GM21423 (cell line): Measurements from ENCODE around the gene ACTR8.

Experiments
- ATAC-seq: cut with Tn5 transposase; IDR thresholded peaks from one replicate; pipeline ENCODE4 v1.9.1; 2021; ENCODE audit warnings: mild to moderate bottlenecking, moderate library complexity; ENCODE audit not compliant: unreplicated experiment

The ACTR8 gene

DNA sequence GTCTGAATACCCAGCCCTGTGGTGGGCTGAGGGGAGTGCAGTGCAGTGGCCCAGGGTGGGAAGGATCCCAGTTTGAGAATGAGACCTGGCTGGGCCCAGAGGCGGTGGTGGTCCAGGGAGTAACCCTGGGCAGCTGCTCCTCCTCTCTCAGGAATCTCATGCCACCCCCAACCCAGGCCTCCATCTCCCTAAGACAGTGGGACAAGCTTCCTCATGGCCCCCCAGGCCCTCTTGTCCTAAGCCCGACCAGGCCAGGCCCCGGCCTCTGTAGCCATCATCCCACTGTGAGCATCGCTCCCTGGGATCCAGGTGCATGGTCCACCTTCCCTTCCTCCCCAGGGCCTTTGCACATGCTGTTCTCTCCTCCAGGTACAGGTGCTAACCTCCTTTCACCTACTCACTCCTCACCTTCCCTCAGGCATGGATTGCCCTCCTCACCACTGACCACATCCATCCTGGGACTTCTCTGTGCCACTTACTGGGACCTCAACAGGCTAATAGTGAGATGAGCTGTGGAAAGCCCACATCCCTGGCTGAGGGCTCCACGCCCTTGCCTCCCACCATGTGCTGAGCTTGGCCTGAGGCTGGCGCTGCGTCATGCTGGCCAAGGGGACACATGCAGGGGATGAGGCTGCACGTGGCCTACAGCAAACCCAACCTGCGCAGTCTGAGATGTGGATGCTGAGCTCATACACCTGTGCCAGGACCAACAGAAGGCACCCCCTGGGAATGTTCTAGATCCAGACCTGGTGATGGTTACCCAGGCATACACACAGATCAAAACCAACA is 45.7 kb downstream of the ACTR8 start:
- no peak for ATAC-seq

DNA sequence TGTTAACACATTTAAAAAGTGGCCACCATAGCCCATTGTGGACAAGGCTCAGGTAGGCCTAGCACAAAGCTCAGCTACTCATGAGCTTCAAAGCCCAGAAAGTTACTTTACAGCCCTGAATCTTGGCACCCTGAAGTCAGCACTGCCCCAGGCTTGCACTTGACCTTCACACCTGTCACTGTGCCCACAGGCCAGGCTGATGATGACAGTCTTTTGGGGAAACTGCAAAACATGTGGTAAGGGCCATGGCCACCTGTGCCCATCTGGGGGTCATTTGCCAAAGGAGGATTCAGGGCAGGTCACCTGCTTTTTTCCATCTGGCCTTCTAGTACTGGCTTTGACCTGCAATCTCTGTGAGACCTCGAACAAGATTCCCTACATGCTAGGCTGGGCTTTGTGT is 46.7 kb downstream of the ACTR8 start:
- ATAC-seq = no peak

DNA sequence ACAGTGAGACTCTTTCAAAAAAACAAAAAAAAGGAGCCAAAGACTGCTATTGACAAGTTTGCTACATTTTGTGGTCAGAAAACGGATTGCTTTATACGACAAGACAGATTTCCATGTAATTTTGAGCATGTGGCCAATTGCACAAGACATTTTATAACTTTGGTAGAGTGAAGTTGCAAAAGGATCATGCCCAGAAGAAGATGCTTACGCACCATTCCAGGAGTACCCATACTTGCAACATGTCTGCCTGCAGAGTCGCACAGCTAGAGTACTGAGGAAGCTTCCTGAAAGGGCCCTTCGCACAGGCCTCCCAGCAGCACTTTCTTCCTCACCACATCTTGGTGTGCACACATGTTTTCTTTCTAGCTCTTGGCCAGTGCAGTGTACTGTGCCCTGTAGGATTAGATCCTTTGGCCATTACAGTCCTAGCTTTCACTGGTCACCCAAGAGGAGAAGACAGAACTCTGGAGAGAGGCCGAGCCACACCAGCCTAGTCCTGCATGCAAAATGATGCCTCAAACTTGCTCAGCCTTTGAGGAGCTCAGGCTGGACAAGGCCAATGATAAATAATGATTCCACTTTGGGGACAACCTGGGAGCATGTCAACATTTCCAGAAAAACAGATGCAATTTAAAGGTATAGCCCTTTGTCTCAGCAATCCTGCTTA is 47.4 kb downstream of the ACTR8 start:
- ATAC-seq = no peak

DNA sequence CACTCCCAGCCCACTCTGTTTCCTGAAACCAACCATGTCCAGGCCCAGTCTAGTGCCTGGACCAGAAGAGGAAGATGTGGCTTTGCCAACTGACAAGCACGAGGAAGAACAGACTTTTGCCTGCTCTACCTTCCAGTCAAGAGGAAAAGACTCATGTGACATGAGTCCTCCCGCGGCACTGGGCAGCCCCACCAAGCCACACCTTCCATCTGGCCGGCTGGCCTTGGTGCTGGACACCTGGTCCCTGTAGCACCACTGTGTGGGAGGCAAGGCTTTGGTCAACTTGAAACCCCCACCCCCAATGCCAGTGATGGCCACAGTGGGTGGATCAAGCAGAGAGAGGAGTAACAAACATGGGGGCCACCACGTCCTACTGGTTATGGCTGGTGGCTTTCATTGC is 48.3 kb downstream of the ACTR8 start:
- no peak for ATAC-seq

DNA sequence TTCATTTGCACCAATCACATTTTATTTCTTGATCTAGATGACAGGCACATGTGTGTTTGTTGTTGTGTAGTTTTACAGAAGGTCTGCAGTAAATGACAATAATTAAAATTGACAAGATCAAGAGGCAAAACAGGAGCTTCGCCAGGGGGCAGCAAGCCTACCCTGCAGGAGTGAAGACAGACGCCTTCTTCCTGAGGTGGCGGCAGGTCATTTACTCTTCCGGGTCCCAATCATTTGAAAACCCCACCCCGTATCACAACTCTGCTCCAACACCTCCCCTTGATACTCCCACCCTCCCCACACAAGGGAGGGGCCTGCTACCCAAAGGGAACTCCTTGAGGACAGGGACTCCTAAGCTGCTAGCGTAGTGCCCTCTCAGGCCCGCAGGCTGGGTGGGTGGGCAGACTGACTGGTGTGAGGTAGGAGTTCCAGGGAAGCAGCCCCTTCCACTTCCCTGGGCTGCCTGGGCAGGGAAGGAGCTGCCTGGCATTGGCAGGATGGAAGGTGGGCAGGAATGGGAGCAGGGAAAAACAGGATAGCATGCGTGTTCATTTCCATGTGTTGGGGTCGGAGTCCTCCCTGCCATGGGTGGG is 48.8 kb downstream of the ACTR8 start:
- no peak for ATAC-seq

DNA sequence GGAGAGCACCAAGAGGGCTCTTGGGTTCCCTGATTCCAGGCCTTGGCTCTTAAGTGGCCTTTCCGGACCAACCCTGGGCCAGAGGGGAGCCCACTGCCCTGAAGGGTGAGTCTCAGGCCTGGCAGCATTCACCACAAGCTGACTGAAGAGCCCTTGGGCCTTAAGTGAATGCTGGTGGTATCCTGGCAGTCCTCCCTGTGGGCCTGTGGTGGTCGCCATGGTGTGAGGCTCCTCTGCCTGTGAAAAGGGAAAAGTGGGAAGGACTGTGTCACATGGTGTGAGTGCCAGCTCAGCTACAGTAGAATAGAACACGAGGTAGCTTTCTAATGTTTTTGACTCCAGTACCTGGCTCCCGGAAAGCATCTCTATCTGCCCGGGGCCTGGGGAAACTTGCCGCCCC is 51.0 kb downstream of the ACTR8 start:
- ATAC-seq = no peak

DNA sequence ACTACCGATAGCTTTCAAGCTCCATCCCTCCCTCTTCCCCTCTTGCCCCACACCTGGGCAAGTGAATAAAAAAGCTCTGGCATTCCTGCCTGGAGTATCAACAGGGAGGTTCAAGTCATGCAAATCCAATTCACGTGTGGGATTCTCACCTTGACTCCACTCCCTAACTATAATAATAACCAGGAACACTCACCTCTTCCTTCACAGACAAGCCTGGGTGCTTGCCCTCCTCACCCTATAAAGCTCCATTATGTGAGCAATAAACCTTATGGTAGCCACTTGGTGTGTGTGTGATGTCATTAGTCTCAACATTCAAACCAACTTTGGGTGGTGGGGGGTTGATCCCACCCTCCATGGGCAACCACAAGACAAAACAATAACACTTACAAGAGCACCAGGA is 52.3 kb downstream of the ACTR8 start:
- no peak for ATAC-seq

DNA sequence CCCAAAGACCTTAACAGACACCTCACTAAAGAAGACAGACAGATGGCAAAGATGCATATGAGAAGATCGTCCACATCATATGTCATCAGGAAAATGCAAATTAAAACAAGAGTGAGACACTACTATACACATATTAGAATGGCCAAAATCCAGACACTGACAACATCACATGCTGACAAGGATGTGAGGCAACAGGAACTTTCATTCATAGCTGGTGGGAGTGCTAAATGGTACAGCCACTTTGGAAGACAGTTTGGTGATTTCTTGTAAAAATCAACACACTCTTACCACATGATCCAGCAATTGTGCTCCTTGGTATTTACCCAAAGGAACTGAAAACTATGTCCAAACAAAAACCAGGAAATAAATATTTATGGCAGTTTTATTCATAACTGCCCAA is 53.4 kb downstream of the ACTR8 start:
- ATAC-seq = no peak

DNA sequence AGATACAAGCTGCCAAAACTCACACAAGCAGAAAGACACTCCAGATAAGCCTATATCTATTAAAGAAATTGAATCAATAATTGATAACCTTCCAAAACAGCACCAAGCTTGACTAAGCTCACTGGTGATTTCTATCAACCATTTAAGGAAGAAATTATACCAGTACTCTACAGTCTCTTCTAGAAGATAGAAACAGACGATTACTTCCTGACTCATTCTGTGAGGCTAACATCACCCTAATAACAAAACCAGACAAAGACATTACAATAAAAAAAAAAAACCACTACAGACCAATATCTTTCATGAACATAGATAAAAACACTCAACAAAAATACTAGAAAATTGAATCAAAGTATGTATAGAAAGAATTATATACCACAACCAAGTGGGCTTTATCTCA is 55.9 kb downstream of the ACTR8 start:
- no peak for ATAC-seq

DNA sequence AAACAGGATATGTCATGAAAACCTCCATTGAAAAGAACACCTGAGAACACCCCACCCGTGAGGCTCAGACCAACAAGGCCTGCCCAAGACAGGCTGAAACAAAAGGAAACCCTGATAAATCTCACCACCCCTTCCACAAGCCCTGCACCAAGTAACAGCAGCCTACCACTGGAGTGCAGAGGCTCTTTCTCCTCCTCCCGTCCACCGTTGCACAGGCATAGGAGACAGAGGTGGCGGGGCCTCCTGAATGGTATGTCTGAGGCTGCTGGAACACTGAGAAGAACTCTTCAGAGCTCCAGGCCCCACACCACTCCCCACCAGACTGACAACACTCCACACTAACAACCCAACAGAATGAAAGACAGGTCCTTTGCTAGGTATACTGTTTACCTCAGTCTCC is 57.2 kb downstream of the ACTR8 start:
- ATAC-seq = no peak

DNA sequence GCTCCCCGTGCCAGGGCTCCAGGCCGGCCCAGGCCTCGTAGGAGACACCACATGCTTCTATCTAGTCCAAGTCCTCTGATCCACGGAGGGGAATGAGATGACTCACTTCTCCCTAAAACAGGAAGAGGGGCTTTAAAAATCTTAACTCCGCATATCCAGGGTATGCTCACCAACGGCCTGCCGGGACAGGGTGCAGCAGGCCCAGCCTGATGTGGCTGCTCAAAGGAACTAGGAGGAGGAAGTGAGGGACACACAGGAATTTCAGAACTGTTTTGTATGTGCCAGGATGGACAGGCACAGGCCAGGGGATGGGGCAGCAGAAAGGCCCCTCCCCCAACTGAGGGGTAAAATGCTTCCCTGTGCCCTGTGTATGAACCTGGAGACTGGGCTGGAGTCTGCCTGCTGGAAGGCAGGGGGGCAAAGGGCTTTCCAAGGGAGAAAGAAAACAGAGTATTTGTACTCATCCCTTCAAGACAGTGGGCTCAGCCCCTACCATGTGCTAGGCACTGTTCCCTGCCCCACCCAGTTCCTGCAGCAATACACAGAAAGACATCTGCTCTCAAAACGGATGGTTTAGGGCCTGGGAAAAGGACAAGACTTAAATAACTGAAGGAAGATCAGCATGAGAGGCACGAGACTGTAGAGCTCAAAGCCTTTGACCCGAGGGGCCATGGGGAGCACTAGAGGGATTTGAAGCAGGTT is 57.8 kb downstream of the ACTR8 start:
- ATAC-seq = no peak

DNA sequence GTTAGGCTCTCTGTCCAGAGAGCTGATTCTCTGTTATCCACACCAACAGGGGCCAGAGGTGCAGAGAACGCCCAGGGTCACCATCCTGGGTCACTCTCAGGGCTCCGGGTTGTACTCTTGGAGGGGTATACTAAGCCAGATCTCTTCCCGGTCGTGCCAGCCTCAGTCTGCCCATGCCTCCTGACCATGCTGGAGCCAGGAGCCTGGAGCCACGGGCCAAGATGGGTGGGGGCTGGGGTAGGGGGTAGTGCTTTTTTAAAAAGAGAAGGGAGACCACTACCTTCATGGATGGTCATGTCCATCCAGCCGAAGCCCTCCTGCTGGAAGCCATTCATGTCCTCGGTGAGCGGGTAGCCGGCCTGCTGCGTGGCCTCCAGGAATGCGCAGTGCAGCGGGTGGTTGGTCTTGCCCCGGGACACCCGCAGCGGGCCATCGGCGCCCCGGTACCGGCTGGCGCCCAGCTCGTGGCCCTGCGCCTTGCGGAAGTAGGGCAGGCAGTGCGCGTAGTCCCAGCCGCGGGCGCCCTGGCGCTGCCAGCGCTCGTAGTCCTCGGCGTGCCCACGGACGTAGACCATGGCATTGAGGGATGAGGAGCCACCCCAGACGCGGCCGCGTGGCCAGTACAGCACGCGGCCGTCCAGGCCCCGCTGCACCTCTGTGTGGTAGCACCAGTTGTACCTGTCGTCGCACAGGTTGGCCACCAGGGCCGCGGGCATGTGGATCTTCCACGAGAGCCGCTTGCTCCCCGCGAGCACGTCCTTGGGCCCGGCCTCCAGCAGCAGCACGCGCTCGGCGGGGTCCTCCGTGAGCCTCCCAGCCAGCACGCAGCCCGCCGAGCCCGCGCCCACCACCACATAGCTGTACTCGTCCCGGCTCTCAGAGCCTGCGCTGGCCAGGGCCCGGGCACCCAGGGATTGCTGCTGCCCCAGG is 58.7 kb downstream of the ACTR8 start:
- no peak for ATAC-seq

DNA sequence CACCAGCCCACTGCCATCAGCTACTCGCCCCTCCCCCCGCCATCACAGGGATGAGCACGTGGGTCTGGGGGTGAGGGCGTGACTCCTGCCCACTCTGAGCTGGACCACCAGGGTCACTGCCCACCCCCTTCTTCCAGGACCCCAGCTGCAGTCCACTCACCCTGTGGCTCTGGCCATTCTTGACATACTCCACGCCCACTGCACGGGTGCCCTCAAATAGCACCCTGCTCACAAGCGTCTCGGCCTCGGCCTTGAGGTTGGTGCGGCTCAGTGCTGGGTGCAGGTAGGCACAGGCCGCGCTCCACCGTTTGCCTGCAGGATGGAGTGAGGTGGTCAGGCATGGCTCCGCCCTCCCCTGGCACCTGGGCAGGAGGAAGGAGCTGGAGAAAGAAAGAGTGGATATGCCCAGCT is 59.6 kb downstream of the ACTR8 start:
- no peak for ATAC-seq

DNA sequence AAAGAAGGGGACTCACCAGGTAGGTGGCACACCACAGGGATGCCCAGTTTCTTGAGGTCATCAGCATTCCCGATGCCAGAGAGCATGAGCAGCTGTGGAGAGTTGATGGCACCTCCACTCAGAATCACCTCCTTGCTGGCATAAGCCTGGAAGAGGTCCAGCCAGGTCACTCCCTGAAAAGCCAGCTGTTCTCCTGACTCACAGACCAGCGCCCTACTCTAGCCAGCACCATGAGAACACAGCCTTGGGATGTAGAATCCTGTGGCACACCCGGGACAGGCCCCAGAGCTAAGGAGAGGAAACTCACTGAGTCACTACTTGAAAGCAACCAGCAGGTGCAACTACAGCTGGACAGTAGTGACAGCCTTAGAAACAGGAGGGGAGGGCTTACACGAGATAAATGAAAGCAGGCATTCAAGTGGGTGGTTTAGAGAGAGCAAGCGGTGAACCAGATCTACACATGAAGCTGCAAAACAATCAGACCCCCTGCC is 60.3 kb downstream of the ACTR8 start:
- ATAC-seq = peak; percentile 50

DNA sequence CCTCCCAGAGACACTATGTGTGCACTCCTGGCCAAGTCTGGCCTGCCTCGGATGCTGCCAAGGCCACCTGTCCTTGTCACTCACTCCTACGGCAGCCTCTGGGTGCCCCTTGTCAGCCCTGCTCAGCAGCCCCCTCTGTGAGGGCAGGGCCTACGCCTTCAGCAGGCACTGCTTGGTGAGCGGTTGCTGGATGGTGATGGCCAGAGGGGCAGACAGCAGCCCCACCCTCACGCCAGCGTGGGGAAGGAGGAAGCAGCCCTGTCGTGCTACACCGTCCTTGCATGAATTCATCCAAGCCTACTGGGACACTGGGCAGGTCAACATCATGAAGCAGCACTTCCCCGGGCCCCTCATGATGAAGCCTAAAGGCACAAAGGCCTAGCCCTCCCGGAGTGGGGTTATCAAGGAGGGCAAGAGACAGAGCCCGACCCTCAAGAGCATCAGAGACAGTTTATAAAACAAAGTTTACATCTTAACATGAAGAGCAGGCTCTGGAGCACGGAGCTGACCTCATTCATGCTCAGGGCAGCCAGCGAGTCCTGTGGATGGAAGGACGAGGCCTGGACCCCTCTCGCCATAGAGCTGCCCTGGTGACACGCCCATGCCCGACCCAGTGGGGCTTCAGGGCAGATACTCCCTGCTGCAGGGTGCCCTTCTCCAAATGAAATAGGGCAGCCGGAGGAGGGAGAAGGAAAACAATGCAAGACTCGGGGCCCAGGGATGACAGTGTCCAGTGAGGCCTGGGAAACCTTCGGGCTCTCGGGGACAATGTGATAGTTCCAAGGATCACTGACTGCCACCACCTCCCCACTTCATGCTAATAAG is 61.0 kb downstream of the ACTR8 start:
- no peak for ATAC-seq

DNA sequence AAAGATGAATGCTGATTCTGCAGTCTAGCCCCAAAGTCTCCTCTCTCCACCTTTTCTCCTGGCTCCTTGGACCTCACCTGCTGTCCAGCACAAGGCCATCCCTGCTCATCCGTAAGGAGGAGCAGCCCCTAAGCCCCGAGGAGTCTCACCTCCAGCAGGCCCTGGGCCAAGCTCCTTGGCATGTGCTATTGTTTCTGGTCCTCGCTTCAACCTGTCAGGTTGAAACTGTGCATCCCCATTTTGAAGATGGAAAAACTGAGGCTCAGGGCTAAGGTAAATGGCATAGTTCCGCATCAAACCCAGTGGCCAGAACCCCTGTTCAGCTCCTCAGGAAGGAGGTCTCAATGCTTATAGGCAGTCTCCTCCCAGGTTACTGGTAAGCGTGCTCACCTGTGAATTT is 61.9 kb downstream of the ACTR8 start:
- ATAC-seq = no peak

DNA sequence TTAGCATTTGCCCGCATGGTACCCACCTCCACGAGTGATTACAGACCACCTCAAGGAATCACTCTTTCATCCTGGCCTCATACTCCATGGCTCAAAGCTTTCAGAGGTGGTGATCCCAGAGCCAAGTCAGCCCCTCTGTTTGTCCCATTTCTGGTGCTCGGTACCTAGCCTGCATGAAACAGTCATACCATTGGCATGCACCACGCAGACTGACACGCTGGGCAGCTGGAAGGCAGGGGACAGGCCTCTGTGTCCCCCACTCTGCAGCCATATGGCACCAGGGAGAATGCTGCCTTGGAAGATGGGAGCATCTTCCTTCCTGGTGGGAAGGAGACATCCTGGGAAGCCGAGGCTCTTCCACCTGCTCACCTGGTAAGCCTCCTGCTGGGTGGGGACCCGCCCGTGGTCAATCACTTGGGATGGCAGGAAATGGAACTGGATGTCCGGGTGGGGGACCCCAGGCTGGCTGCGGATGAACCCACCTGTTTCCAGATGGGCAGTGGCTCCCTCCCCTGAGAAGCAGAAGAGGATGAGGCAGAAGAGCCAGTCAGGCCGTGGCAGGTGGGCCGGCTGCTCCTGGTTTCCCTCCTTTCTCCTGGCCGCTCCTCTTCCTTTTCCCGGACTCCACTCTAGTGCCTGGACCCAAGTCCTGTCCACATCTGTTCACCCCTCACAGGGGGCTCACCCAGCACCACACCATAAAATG is 62.6 kb downstream of the ACTR8 start:
- ATAC-seq = no peak

DNA sequence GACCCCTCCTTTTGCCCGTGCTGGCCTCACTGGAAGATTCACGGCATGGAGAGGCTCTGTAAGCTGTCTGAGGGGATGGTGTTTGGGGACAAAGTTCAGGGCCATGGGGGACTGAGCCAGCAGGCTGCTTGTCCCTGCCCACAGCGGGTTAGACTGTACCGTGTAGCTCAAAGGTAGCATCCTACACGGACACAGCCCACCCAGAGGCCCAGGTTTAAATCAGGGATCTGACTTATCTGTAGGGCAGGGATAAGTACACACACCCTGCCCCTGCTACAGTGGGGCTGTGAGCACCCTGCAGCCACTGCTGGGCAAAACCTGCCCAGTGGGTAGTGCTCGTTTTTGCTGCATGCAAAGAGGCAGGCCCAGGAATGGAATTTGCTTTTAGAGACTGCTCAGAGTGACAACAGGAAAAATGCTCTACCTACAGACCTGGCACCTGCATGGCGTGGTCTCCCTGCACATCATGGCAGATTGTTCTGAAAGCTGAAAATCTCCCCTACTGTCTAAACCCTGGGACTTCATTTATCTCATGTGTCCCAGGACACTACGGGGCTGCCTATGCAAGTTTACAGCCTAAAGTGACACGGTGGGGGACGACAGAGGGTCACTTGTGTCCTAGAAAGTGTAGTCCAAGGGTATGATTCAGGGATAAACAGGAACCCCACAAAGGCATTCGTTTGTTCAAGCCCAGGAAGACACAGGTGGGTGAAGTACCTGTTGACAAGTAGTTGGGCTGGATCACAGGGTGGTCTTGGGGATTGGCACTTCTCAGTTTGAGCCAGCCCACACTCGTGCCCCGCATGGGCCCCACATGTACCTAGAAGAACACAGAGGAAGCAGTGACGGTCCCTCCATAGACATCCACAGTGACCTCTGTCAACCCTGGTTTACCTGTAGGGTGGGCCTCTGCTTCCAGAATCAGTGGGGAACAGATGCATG is 63.5 kb downstream of the ACTR8 start:
- ATAC-seq = no peak
